Upper lobe of left lung (tissue), 4 donors: Measurements from ENCODE around the gene ARHGEF4.

Source experiments
- EP300 ChIP-seq, 4 donors: sonication (generic); formaldehyde crosslinking; IDR thresholded peaks; one replicate each; pipeline ENCODE4 v1.5.1; 2017; ENCODE audit warnings: antibody characterized with exemption in 4 of 4, control low read depth in 2 of 4
- POLR2A ChIP-seq, 4 donors: fragments of 450-650 bp; IDR thresholded peaks; one replicate each; pipeline ENCODE4 v1.5.1; 2016 to 2017; ENCODE audit warnings: antibody characterized with exemption in 4 of 4, mild to moderate bottlenecking in 2 of 4
- POLR2AphosphoS5 ChIP-seq, 2 donors: sonication (generic); formaldehyde crosslinking; IDR thresholded peaks; one replicate each; pipeline ENCODE4 v1.5.1; 2017; ENCODE audit warnings: antibody characterized with exemption in 2 of 2
- TF ChIP-seq, protein P1 (sequence below), 6 experiments: fragments of 450-650 bp in 4 of 6; fragments of 200-600 bp in 2 of 6; sonication (generic) in 2 of 6; IDR thresholded peaks; one replicate each; pipeline ENCODE4 v1.5.1; 2016 to 2019; ENCODE audit warnings: antibody characterized with exemption in 6 of 6

DNA sequence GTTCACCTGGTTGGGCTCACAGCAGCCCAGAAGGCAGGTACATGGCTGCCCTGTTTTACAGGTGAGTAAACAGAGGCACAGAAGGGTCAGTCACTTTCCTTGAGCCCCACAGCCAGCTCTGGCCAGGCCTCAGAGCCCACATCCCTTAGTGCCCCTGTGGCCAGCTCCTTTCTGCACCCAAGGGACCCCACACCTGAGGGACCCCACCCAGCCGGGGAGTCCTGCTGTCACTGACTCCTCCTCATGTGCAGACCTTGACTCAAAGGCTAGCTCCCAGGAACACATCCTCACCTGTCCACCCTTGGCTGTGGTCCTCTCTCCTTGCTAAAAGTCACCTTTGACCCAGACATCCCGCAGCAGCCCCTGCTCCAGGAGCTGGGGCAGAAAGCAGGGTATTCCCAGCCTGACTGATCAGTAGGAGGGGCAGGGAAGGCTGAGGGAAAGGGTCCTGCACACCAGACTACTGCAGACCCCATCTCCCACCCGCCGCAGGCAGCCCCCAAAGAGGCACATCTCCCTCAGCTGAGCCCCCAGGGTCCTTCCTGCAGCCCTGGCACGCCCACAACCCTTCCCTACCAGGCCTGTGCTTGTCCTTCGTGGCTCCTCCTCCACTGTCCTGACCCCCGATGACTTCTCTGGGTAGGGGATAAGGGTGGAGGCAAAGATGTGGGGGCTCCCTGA lies 9.8 kb upstream of the ARHGEF4 start:
- TF ChIP-seq, protein P1, sequence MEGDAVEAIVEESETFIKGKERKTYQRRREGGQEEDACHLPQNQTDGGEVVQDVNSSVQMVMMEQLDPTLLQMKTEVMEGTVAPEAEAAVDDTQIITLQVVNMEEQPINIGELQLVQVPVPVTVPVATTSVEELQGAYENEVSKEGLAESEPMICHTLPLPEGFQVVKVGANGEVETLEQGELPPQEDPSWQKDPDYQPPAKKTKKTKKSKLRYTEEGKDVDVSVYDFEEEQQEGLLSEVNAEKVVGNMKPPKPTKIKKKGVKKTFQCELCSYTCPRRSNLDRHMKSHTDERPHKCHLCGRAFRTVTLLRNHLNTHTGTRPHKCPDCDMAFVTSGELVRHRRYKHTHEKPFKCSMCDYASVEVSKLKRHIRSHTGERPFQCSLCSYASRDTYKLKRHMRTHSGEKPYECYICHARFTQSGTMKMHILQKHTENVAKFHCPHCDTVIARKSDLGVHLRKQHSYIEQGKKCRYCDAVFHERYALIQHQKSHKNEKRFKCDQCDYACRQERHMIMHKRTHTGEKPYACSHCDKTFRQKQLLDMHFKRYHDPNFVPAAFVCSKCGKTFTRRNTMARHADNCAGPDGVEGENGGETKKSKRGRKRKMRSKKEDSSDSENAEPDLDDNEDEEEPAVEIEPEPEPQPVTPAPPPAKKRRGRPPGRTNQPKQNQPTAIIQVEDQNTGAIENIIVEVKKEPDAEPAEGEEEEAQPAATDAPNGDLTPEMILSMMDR (IDR thresholded peaks at IDR 0.05) = no peak
- TF ChIP-seq POLR2AphosphoS5 (IDR thresholded peaks at IDR 0.05) = no peak
- TF ChIP-seq EP300 (IDR thresholded peaks at IDR 0.05) = no peak
- no peak for TF ChIP-seq POLR2A (IDR thresholded peaks at IDR 0.05)
